HG02885 (cell line): ENCODE results near the gene LRRC8E.
"Not testable (repeated sequence)": the region's sequence is repeated elsewhere in the genome, so short reads cannot be mapped to it uniquely, and the experiment has no call there.

Experiments used
- ATAC-seq: cut with Tn5 transposase; IDR thresholded peaks from one replicate; pipeline ENCODE4 v1.9.1; 2021; ENCODE audit warnings: mild to moderate bottlenecking; ENCODE audit not compliant: unreplicated experiment, poor library complexity

LRRC8E gene

DNA sequence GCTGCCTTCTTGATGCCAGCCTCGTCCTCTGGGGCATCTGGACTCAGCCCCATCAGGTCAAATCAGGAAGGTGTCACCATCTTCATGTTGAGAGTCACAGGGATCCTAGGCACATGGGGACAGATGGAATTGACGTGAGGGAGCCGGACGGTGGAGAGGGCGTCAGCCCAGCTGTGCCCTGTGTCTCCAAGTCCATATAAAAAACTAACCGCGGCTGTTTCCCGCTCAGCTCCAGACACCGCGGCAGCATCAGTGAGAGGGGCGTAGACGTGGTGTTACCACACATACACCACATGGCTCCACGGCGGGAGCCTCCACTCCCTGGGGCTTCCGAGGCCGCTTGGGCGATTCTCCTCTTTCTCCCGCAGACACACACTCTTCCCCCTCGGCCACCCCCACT, 8.5 kb upstream of the LRRC8E start:
- ATAC-seq: no peak

GRCh38 chr19:7881910-7882309, 6.4 kb upstream of the LRRC8E start:
- no peak for ATAC-seq

GRCh38 chr19:7883105-7883504, 5.2 kb upstream of the LRRC8E start:
- no peak for ATAC-seq

DNA sequence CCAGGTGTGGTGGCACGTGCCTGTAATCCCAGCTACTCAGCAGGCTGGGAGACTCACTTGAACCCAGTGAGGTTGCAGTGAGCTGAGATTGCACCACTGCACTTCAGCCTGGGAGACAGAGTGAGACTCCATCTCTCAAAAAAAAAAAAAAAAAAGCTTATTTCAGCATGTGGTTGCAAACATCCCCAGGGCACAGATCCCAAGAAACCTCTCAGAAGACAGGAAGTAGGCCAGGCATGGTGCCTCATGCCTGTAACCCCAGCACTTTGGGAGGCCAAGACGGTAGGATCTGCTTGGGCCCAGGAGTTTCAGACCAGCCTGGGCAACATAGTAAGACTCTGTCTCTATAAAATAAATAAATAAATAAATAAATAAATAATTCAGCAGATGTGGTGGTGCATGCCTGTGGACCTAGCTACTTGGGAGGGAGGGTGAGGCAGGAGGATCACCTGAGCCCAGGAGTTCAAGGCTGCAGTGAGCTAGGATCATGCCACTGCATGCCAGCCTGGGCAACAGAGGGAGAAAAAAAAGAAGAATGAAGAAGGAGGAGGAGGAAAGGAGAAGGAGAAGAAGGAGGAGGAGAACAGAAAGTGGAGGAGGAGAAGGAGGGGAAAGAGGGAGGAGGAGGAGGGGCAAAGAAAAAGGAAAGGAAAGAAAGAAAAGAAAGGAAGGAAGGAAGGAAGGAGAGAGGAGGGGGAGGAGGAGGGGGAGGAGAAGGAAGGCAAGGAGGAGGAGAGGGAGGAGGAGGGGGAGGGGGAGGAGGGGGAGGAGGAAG, 4.3 kb upstream of the LRRC8E start:
- ATAC-seq: no peak

GRCh38 chr19:7885818-7886217, 2.5 kb upstream of the LRRC8E start:
- no peak for ATAC-seq

GRCh38 chr19:7887408-7888144, 734 bp upstream of the LRRC8E start:
- ATAC-seq: no peak

DNA sequence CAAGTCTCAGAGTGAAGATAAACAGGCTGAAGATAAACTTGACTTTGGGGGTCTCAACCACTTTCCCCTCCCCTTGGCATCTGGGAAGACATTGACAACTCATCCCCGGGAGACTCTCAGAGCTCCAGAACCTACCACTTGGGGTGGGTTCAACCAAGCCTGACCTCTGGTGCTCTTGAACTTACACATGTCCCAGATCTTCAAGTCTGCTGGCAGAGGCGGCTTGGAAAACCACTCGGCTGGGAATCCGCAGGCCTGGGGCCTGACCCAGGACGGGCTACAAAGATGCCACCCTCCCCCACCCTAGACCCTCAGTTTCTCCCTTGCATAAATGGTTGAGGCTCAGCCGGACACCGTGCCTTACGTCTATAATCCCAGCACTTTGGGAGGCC, 512 bp downstream of the LRRC8E start:
- no peak for ATAC-seq

DNA sequence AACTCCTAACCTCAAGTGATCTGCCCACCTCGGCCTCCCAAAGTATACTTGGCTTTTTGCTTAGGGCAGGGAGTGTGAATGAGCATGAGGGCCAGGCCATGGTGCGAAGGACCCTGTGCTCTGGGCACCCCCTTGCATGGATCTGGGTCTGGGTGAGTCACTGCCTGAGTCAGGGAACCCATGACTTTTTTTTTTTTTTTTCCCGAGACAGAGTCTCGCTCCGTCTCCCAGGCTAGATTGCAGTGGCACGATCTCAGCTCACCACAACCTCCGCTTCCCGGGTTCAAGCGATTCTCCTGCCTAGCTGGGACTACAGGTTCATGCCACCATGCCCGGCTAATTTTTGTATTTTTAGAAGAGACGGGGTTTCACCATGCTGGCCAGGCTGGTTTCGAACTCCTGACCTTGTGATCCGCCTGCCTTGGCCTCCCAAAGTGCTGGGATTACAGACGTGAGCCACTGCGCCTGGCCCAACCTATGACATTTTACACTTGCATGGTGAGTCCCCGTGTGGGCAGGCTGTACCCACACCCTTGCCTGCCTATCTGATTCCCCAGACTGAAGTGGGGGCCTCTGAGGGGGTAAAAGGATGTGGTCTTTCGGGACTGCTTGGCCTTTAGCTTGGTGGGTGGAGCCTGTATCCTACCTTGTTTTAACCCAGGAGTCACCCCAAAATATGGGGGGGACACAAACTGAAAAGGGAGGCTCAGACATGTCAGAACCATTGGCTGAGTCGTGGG, 5.2 kb downstream of the LRRC8E start:
- not testable (repeated sequence) for ATAC-seq

GRCh38 chr19:7894612-7895309, 6.5 kb downstream of the LRRC8E start:
- ATAC-seq: no peak

DNA sequence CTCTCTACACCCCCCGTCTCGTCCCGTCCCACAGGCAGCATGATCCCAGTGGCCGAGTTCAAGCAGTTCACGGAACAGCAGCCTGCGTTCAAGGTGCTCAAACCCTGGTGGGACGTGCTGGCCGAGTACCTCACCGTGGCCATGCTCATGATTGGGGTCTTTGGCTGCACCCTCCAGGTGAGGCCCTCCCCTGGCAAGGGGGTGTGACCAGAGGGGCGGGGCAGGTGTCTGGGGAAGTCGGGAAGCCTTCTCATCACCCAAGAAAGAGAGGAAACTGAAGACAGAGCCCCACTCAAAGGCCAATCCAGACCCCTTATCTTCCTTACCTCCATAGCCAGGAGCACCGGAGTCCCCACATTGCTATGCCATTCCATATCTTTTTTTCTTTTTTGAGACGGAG, 7.3 kb downstream of the LRRC8E start:
- no peak for ATAC-seq

DNA sequence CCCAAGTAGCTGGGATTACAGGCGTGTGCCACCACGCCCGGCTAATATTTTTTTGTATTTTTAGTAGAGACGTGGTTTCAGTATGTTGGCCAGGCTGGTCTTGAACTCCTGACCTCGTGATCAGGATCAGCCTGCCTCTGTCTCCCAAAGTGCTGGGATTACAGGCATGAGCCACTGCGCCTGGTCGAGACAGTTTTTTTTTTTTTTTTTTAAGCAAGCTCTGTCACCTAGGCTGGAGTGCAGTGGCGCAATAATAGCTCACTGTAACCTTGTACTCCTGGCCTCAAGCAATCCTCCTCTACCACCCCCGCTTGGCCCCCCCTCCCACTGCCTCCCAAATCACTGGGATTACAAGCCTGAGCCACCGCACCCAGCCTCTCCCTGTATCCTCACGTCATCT, 9.0 kb downstream of the LRRC8E start:
- no peak for ATAC-seq

DNA sequence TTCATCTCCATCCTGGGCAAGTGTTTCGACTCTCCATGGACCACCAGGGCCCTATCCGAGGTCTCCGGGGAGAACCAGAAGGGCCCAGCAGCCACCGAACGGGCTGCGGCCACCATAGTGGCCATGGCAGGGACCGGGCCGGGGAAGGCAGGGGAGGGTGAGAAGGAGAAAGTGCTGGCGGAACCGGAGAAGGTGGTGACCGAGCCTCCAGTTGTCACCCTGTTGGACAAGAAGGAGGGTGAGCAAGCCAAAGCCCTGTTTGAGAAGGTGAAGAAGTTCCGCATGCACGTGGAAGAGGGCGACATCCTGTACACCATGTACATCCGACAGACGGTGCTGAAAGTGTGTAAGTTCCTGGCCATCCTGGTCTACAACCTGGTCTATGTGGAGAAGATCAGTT, 10.7 kb downstream of the LRRC8E start:
- no peak for ATAC-seq

GRCh38 chr19:7899751-7900378, 11.6 kb downstream of the LRRC8E start:
- ATAC-seq: no peak

DNA sequence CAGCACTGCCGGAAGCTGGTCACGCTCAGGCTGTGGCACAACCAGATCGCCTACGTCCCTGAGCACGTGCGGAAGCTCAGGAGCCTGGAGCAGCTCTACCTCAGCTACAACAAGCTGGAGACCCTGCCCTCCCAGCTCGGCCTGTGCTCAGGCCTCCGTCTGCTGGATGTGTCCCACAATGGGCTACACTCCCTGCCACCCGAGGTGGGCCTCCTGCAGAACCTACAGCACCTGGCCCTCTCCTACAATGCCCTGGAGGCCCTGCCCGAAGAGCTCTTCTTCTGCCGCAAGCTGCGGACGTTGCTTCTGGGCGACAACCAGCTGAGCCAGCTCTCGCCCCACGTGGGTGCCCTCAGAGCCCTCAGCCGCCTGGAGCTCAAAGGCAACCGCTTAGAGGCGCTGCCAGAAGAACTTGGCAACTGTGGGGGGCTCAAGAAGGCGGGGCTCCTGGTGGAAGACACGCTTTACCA, 12.1 kb downstream of the LRRC8E start:
- ATAC-seq: no peak

DNA sequence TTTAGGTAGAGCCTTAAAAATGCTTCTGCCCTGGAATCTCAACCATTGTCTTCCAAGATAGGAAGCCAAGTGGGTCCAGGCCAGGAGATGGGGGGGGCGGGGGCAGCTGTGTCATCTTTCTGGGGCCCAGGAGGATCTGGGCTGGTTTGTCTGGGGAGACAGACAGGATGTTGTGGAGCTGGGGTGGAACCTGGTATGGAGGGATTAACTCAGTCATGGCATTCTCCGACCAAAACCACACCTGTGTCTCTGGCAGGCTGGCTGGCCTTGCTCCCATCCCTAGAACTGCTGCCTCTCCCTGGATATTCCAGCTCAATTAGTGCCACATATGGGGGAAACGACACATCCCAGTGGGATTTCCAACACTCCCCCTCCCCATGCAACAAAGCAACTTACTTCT, 12.6 kb downstream of the LRRC8E start:
- no peak for ATAC-seq

DNA sequence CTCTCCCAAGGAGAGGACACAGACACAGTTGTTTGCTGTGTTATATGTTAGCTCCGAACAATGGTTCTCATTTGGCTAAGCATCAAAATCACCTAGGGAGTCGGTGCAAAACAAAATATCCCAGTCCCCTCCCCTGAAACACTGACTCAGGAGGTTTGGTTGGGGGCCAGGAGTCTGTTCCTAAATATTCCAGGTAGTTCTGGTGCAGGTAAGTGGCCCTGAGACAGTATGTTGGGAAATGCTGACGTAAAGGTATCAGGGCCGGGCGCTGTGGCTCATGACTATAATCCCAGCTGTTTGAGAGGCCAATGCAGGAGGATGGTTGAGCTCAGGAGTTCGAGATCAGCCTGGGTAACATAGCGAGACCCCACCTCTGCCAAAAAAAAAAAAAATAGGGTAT, 13.0 kb downstream of the LRRC8E start:
- ATAC-seq: no peak

GRCh38 chr19:7902796-7903243, 14.5 kb downstream of the LRRC8E start:
- no peak for ATAC-seq

GRCh38 chr19:7903244-7904073, 15.1 kb downstream of the LRRC8E start, which contains the start of gene MAP2K7:
Gene MAP2K7, plus strand, starts transcription at chr19:7903877. Its CDS starts 68 bp downstream, at chr19:7903945.
- peak; percentile 90 for ATAC-seq
